IMR-90 (cell line): Measurements from ENCODE around the gene PPP6R3. TPM values are rescaled to one million over a fixed set of nuclear protein-coding genes. Genes with fewer than 3 reads are reported as not detected.

Source experiments
- ATAC-seq: fragments of 200-7000 bp; cut with Tn5 transposase; 2 replicates; pipeline ENCODE4 v1.9.1; 2020; ENCODE audit warnings: low read depth, mild to moderate bottlenecking, moderate library complexity
- BruUV-seq: library from RNA; stranded (reverse); fragments of 400-500 nt; replicated peaks from 2 replicates; lab custom pipeline; 2021; lab: Mats Ljungman, UMichigan
- CTCF ChIA-PET: fragments of 300-600 bp; formaldehyde crosslinking; extraction: SDS; loops from one replicate; lab custom pipeline; 2021; ENCODE audit warnings: antibody characterized with exemption; lab: Yijun Ruan, JAX
- POLR2A ChIA-PET: fragments of 300-600 bp; sonication (Branson Sonifier 250); formaldehyde crosslinking; loops from one replicate; lab custom pipeline; 2022; ENCODE audit warnings: antibody characterized with exemption; ENCODE audit not compliant: unreplicated experiment; lab: Charles Lee
- DNase-seq: peaks from one replicate; pipeline ENCODE4 v3.0.0; 2013
- H2AFZ ChIP-seq: replicated peaks from 2 replicates; pipeline ENCODE3; 2013; ENCODE audit warnings: low read length, mild to moderate bottlenecking; ENCODE audit not compliant: poor library complexity
- H2AK5ac ChIP-seq: 2 replicates; pipeline ENCODE4 v1.6.1; 2013; ENCODE audit warnings: low read depth, low read length, inconsistent platforms
- H2AK9ac ChIP-seq: replicated peaks from 2 replicates; pipeline ENCODE3; 2013; ENCODE audit warnings: mild to moderate bottlenecking, low read depth, low read length, moderate library complexity; ENCODE audit not compliant: poor library complexity
- H2BK120ac ChIP-seq: 2 replicates; pipeline ENCODE4 v1.6.1; 2013; ENCODE audit warnings: low read depth, low read length, inconsistent platforms
- H2BK15ac ChIP-seq: 3 replicates; pipeline ENCODE4 v1.6.1; 2013; ENCODE audit warnings: low read depth, low read length, inconsistent platforms
- H2BK20ac ChIP-seq: 2 replicates; pipeline ENCODE4 v1.6.1; 2013; ENCODE audit warnings: low read depth, mild to moderate bottlenecking, inconsistent platforms, low read length, moderate library complexity
- H2BK5ac ChIP-seq: 2 replicates; pipeline ENCODE4 v1.6.1; 2013; ENCODE audit warnings: mild to moderate bottlenecking, low read depth, low read length, inconsistent platforms; ENCODE audit not compliant: poor library complexity, severe bottlenecking
- H3K14ac ChIP-seq: replicated peaks from 2 replicates; pipeline ENCODE4 v1.6.1; 2013; ENCODE audit warnings: low read depth, low read length, inconsistent platforms
- H3K18ac ChIP-seq: 2 replicates; pipeline ENCODE4 v1.6.1; 2013; ENCODE audit warnings: low read depth, low read length, control low read depth
- H3K23ac ChIP-seq: 2 replicates; pipeline ENCODE4 v1.6.1; 2013; ENCODE audit warnings: low read depth, low read length, inconsistent platforms
- H3K27ac ChIP-seq: 2 replicates; pipeline ENCODE4 v1.5.1; 2013; ENCODE audit warnings: mild to moderate bottlenecking, control low read depth, low read length; ENCODE audit not compliant: insufficient read depth
- H3K27me3 ChIP-seq: 2 replicates; pipeline ENCODE4 v1.6.1; 2013; ENCODE audit warnings: low read length; ENCODE audit not compliant: control insufficient read depth, insufficient read depth
- H3K36me3 ChIP-seq: 2 replicates; pipeline ENCODE4 v1.6.1; 2013; ENCODE audit warnings: low read length, mixed read lengths; ENCODE audit not compliant: control insufficient read depth, insufficient read depth
- H3K4ac ChIP-seq: 2 replicates; pipeline ENCODE4 v1.6.1; 2013; ENCODE audit warnings: low read depth, low read length, inconsistent platforms
- H3K4me1 ChIP-seq: 2 replicates; pipeline ENCODE4 v1.6.1; 2013; ENCODE audit warnings: low read length, mixed read lengths; ENCODE audit not compliant: control insufficient read depth, insufficient read depth
- H3K4me2 ChIP-seq: 2 replicates; pipeline ENCODE4 v1.6.1; 2013; ENCODE audit warnings: low read depth, mild to moderate bottlenecking, control low read depth, low read length, moderate library complexity
- H3K4me3 ChIP-seq: 2 replicates; pipeline ENCODE4 v1.5.1; 2013; ENCODE audit warnings: low read depth, mild to moderate bottlenecking, control low read depth, low read length, moderate library complexity; ENCODE audit not compliant: insufficient read depth
- H3K56ac ChIP-seq: 2 replicates; pipeline ENCODE4 v1.6.1; 2013; ENCODE audit warnings: low read length, inconsistent platforms; ENCODE audit not compliant: insufficient read depth; ENCODE audit errors: extremely low read depth
- H3K79me1 ChIP-seq, 2 experiments: 2 replicates each; pipeline ENCODE4 v1.6.1; 2013; ENCODE audit warnings: low read length in 2 of 2, inconsistent platforms in 1 of 2, low read depth in 1 of 2
- H3K9ac ChIP-seq: 2 replicates; pipeline ENCODE4 v1.6.1; 2013; ENCODE audit warnings: low read depth, low read length, control low read depth
- H3K9me1 ChIP-seq: 2 replicates; pipeline ENCODE4 v1.6.1; 2013; ENCODE audit warnings: low read length, inconsistent platforms; ENCODE audit not compliant: insufficient read depth
- H3K9me3 ChIP-seq: 2 replicates; pipeline ENCODE4 v1.6.1; 2013; ENCODE audit warnings: low read length; ENCODE audit not compliant: control insufficient read depth, insufficient read depth
- H4K20me1 ChIP-seq: 2 replicates; pipeline ENCODE4 v1.6.1; 2013; ENCODE audit warnings: low read length, inconsistent platforms; ENCODE audit not compliant: insufficient read depth
- H4K5ac ChIP-seq: 2 replicates; pipeline ENCODE4 v1.6.1; 2013; ENCODE audit warnings: mild to moderate bottlenecking, low read depth, low read length, control low read depth
- H4K8ac ChIP-seq, 2 experiments: 2 replicates each; pipeline ENCODE4 v1.6.1; 2013; ENCODE audit warnings: low read depth in 2 of 2, low read length in 2 of 2, control low read depth in 1 of 2, inconsistent platforms in 1 of 2
- H4K91ac ChIP-seq: 2 replicates; pipeline ENCODE4 v1.6.1; 2013; ENCODE audit warnings: low read depth, low read length, inconsistent platforms; ENCODE audit not compliant: insufficient read depth
- BHLHE40 ChIP-seq: fragments of 150-350 bp; IDR thresholded peaks from 2 replicates; pipeline ENCODE4 v1.6.1; 2016; ENCODE audit warnings: mild to moderate bottlenecking, low read depth, low read length
- CEBPB ChIP-seq: IDR thresholded peaks from 2 replicates; pipeline ENCODE4 v1.6.1; 2012; ENCODE audit warnings: low read depth, low read length, improper control_type of control experiment
- CHD1 ChIP-seq: IDR thresholded peaks from 2 replicates; pipeline ENCODE4 v1.6.1; 2012; ENCODE audit warnings: low read depth, low read length, improper control_type of control experiment
- CTCF ChIP-seq: conservative IDR thresholded peaks from 2 replicates; pipeline ENCODE4 v1.5.1; 2012; ENCODE audit warnings: mild to moderate bottlenecking, low read depth, low read length, improper control_type of control experiment
- ELK1 ChIP-seq: fragments of 150-350 bp; IDR thresholded peaks from 2 replicates; pipeline ENCODE4 v1.6.1; 2016; ENCODE audit warnings: low read depth, mild to moderate bottlenecking, low read length, moderate library complexity, borderline replicate concordance
- FOS ChIP-seq: fragments of 150-350 bp; IDR thresholded peaks from 2 replicates; pipeline ENCODE4 v1.6.1; 2016; ENCODE audit warnings: low read depth, low read length
- MAFK ChIP-seq: IDR thresholded peaks from 2 replicates; pipeline ENCODE4 v1.6.1; 2012; ENCODE audit warnings: low read depth, low read length, improper control_type of control experiment
- MAZ ChIP-seq: IDR thresholded peaks from 2 replicates; pipeline ENCODE4 v1.6.1; 2012; ENCODE audit warnings: low read depth, mild to moderate bottlenecking, low read length, improper control_type of control experiment, moderate library complexity, borderline replicate concordance
- MXI1 ChIP-seq: IDR thresholded peaks from 2 replicates; pipeline ENCODE4 v1.6.1; 2012; ENCODE audit warnings: low read depth, mild to moderate bottlenecking, low read length, moderate library complexity, borderline replicate concordance
- NFE2L2 ChIP-seq: fragments of 150-350 bp; IDR thresholded peaks from 2 replicates; pipeline ENCODE4 v1.6.1; 2016; ENCODE audit warnings: low read depth, mild to moderate bottlenecking, low read length
- POLR2A ChIP-seq: IDR thresholded peaks from 2 replicates; pipeline ENCODE4 v1.6.1; 2012; ENCODE audit warnings: mild to moderate bottlenecking, low read depth, low read length
- RAD21 ChIP-seq: IDR thresholded peaks from 2 replicates; pipeline ENCODE4 v1.6.1; 2012; ENCODE audit warnings: low read length, improper control_type of control experiment
- RCOR1 ChIP-seq: IDR thresholded peaks from 2 replicates; pipeline ENCODE4 v1.6.1; 2012; ENCODE audit warnings: mild to moderate bottlenecking, low read length, improper control_type of control experiment; ENCODE audit not compliant: insufficient replicate concordance
- RFX5 ChIP-seq: IDR thresholded peaks from 2 replicates; pipeline ENCODE4 v1.8.0; 2012; ENCODE audit warnings: low read depth, mild to moderate bottlenecking, low read length, moderate library complexity
- SMC3 ChIP-seq: fragments of 150-350 bp; IDR thresholded peaks from 2 replicates; pipeline ENCODE4 v1.6.1; 2016; ENCODE audit warnings: low read depth, mild to moderate bottlenecking, antibody characterized with exemption, low read length, moderate library complexity
- USF2 ChIP-seq: fragments of 150-350 bp; IDR thresholded peaks from 2 replicates; pipeline ENCODE4 v1.6.1; 2017; ENCODE audit warnings: mild to moderate bottlenecking, antibody characterized with exemption, low read length, low read depth
- WGBS, 2 experiments: methylation state at CpG; one replicate each; pipeline versions ENCODE4 v1.1.5 to v1.1.7; 2013; ENCODE audit warnings: missing lambda C conversion rate in 2 of 2; ENCODE audit not compliant: insufficient read length in 1 of 2; ENCODE audit errors: extremely low coverage in 2 of 2; 5-methylcytosine and 5-hydroxymethylcytosine counted together
- dilution Hi-C: fragments of 300-500 bp; cut with HindIII; formaldehyde crosslinking; loops from one replicate; pipeline ENCODE4 v1.14.3; 2018; ENCODE audit warnings: low sequenced_read_pairs; ENCODE audit not compliant: unreplicated experiment
- in situ Hi-C: fragments of 300-500 bp; cut with MboI; formaldehyde crosslinking; loops from 3 replicates; pipeline ENCODE4 v1.14.3; 2019; ENCODE audit warnings: low sequenced_read_pairs, inconsistent platforms, mixed read lengths
- intact Hi-C: fragments of 100-400 bp; cut with micrococcal nuclease; formaldehyde crosslinking; loops from 2 replicates; pipeline ENCODE4 v1.10.0; 2022
- polyA plus RNA-seq, 3 experiments: library from polyadenylated mRNA; depleted of rRNA; stranded (reverse); fragments of >200 nt; gene quantifications; 2 replicates each; pipeline ENCODE4 v1.2.3, GENCODE V29; 2012; ENCODE audit warnings: low replicate concordance in 1 of 3
- total RNA-seq: library from RNA; depleted of rRNA; stranded (reverse); fragments of >200 nt; gene quantifications from 2 replicates; pipeline ENCODE4 v1.2.3, GENCODE V29; 2012

Gene PPP6R3
- total and polyA plus RNA-seq, 2 of the 4 experiments (the other 2 are of a cell fraction), result 29.0 to 123 TPM

GRCh38 chr11:68488623-68489022 is 28.1 kb downstream of the PPP6R3 start:
- H3K4me3 ChIP-seq, result no peak overlapping the region
- H3K9me1 ChIP-seq, result peaks cover 13% of the 10 kb centered on the region
- H4K5ac ChIP-seq, result no peak overlapping the region
- no peak overlapping the region for H4K91ac ChIP-seq
- no TSS peak for BruUV-seq
- in situ Hi-C loops (no loop called here), intact Hi-C loops (loop anchor here (5.0 kb wide), 1 partner anchor 34 kb away; no protein-coding TSS in a partner anchor), dilution Hi-C loops (no loop called here)
- no peak overlapping the region for H3K9ac ChIP-seq
- H3K27ac ChIP-seq, result no peak overlapping the region
- H3K4ac ChIP-seq, result no peak overlapping the region
- CTCF ChIA-PET, result interaction anchor here (0.7 kb wide), 1 partner anchor 115 kb away, joined by 3 read pairs; no protein-coding TSS in a partner anchor
- H4K20me1 ChIP-seq, result peaks cover 83% of the 10 kb centered on the region
- H2AFZ ChIP-seq, result no peak overlapping the region
- no peaks in the 10 kb centered on the region for H3K36me3 ChIP-seq
- H3K14ac ChIP-seq, result no peak overlapping the region
- H2AK9ac ChIP-seq, result no peak overlapping the region
- DNase-seq, result no peak
- no peak overlapping the region for H2BK20ac ChIP-seq
- no peak overlapping the region for H4K8ac ChIP-seq
- no peak overlapping the region for H3K18ac ChIP-seq
- no peak overlapping the region for H3K56ac ChIP-seq
- H2BK120ac ChIP-seq, result no peak overlapping the region
- no peak for ATAC-seq
- H3K9me3 ChIP-seq, result no peaks in the 10 kb centered on the region
- H3K27me3 ChIP-seq, result no peaks in the 10 kb centered on the region
- H2BK5ac ChIP-seq, result no peak overlapping the region
- WGBS, 2 experiments, result no CpG with 5 or more reads among the region's 1 CpG
- POLR2A ChIA-PET, result no interaction called here
- H2BK15ac ChIP-seq, result no peak overlapping the region
- no peak overlapping the region for H3K23ac ChIP-seq
- H2AK5ac ChIP-seq, result no peak overlapping the region
- TF ChIP-seq ELK1 (no peak), CHD1 (no peak), USF2 (no peak), RCOR1 (no peak), FOS (no peak), MXI1 (no peak), BHLHE40 (no peak), RFX5 (no peak), CEBPB (no peak), MAZ (no peak), CTCF (no peak), SMC3 (no peak), MAFK (no peak), RAD21 (no peak), POLR2A (no peak), NFE2L2 (no peak)
- H3K4me1 ChIP-seq, result no peaks in the 10 kb centered on the region
- H3K4me2 ChIP-seq, result no peak overlapping the region
- peaks cover 10 to 66% of the 10 kb centered on the region in 2 experiments for H3K79me1 ChIP-seq
